Loucy (cell line): ENCODE measurements around the gene ACOXL.

Experiments used
- EZH2phosphoT487 ChIP-seq: fragments of 200-600 bp; IDR thresholded peaks from 2 replicates; pipeline ENCODE4 v1.6.1; 2018; ENCODE audit warnings: antibody characterized with exemption, mild to moderate bottlenecking, moderate library complexity, borderline replicate concordance
- TF ChIP-seq, protein P1 (sequence below): fragments of 200-600 bp; sonication (generic); conservative IDR thresholded peaks from 2 replicates; pipeline ENCODE4 v1.5.1; 2014; ENCODE audit warnings: mild to moderate bottlenecking, antibody characterized with exemption, low read length

DNA sequence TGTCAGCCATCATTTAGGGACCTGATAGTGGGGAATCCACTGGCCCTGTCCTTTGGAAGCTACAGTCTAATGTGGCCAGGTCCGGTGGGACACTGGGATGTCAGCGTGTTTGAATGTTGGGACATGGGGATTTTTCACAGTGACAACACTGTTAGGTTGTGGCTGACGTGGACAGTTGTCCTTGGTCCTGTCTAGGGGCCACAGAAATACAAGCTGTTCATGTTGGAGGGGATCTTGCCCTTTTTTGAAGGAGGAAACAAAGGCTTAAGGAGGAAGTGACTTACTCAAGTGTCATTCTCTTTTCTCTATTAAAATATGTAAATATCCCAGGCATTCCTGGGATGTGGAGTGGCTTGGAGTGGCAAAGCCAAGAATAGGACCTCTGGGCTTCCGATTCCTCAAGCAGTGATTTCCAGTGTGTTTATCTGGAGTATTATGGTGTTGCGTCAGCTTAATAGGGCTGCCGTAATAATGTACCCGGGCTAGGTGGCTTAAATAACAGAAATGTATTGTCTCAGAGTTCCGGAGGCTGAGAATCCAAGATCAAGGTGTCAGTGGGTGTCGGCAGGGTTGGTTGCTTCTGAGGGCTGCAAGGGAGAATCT is 8.5 kb downstream of the ACOXL start:
- TF ChIP-seq, protein P1, sequence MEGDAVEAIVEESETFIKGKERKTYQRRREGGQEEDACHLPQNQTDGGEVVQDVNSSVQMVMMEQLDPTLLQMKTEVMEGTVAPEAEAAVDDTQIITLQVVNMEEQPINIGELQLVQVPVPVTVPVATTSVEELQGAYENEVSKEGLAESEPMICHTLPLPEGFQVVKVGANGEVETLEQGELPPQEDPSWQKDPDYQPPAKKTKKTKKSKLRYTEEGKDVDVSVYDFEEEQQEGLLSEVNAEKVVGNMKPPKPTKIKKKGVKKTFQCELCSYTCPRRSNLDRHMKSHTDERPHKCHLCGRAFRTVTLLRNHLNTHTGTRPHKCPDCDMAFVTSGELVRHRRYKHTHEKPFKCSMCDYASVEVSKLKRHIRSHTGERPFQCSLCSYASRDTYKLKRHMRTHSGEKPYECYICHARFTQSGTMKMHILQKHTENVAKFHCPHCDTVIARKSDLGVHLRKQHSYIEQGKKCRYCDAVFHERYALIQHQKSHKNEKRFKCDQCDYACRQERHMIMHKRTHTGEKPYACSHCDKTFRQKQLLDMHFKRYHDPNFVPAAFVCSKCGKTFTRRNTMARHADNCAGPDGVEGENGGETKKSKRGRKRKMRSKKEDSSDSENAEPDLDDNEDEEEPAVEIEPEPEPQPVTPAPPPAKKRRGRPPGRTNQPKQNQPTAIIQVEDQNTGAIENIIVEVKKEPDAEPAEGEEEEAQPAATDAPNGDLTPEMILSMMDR, result no peak
- TF ChIP-seq EZH2phosphoT487, result no peak
